ENCODE data around the gene ACOXL. TPM values are rescaled to one million over a fixed set of nuclear protein-coding genes. Genes with fewer than 3 reads are reported as not detected.

ACOXL gene
- total and polyA plus RNA-seq, 9 of the 15 experiments (the other 6 are each of a cell fraction or from before 2014, with no cell fraction given) = 0.31 to 0.56 TPM; not detected in 7

- intact Hi-C loops (cut with micrococcal nuclease) = no loop called here
- POLR2A ChIA-PET = interaction anchor here (0.6 kb wide), 1 partner anchor 80 kb away, joined by 3 read pairs; no protein-coding TSS in a partner anchor
- ATAC-seq (peak; percentile 33; the same call in 1 of the 3 replicates), FAIRE-seq (no peak), DNase-seq (ENCODE audit: extremely low read depth in 1 of 4, low spot score in 3 of 4) (no peak)
- Histone ChIP-seq H3K79me2 (ENCODE audit: control insufficient read depth, insufficient read depth, low read length) (no peaks in the 10 kb centered on the region), H4K20me1 (replicated peaks; ENCODE audit: control insufficient read depth, insufficient read depth, low read length) (no peaks in the 10 kb centered on the region), H3K9me1 (ENCODE audit: control insufficient read depth, insufficient read depth, low read length) (no peaks in the 10 kb centered on the region), H3K27ac (ENCODE audit: extremely low read depth, low read depth, low read length) (no peak overlapping the region), H3K4me3 (no peak overlapping the region), H3K9me3 (replicated peaks; ENCODE audit: control insufficient read depth, insufficient read depth, low read depth, low read length) (no peaks in the 10 kb centered on the region), H3K27me3 (ENCODE audit: control insufficient read depth in 2 of 2, insufficient read depth in 2 of 2, low read length in 2 of 2) (peaks cover 0 to 28% of the 10 kb centered on the region in 2 experiments; a peak in 2 of 5 replicates), H3K9ac (ENCODE audit: insufficient read depth in 1 of 2, low read depth in 2 of 2, low read length in 2 of 2) (no peak overlapping the region), H3K36me3 (ENCODE audit: control insufficient read depth, insufficient read depth, low read length) (no peaks in the 10 kb centered on the region), H3K4me1 (replicated peaks in 1 of 2; ENCODE audit: control insufficient read depth in 2 of 2, insufficient read depth in 2 of 2, low read length in 2 of 2) (peaks cover 0 to 4% of the 10 kb centered on the region in 2 experiments; a peak in 2 of 5 replicates), H3K4me2 (ENCODE audit: insufficient read depth, low read length) (no peak overlapping the region), H2AFZ (ENCODE audit: low read depth, low read length) (no peak overlapping the region)
- 6% methylated on average over 16 of the region's 17 CpGs for WGBS (ENCODE audit: insufficient coverage, low coverage, missing lambda C conversion rate)
- CTCF ChIA-PET (ENCODE audit: low intra/inter-chr PET ratio) = no interaction called here
- no TSS peak for BruUV-seq (replicated peaks)
- in situ Hi-C loops (cut with MboI) = no loop called here
- TF ChIP-seq RBBP5 (IDR thresholded peaks at IDR 0.05; ENCODE audit: borderline replicate concordance, insufficient read depth, low read length, poor library complexity, severe bottlenecking) = no peak
- no peak for TF ChIP-seq ZBTB26 (CRISPR knock-in tag; IDR thresholded peaks at IDR 0.05)
- no peak for TF ChIP-seq ZNF609 (CRISPR knock-in tag; IDR thresholded peaks at IDR 0.05; ENCODE audit: borderline replicate concordance)
Observed at GRCh38 chr2:110873597-110874452, 141.5 kb downstream of the ACOXL start.

Measured in K562 (cell line).